B cell (primary cell): Measurements from ENCODE around the gene RNF135. TPM values are rescaled to one million over a fixed set of nuclear protein-coding genes. Genes with fewer than 3 reads are reported as not detected.

Source experiments
- ATAC-seq: fragments of 200-7000 bp; cut with Tn5 transposase; one replicate; pipeline ENCODE4 v1.10.0; 2021; ENCODE audit warnings: low read depth, mild to moderate bottlenecking, moderate number of reproducible peaks, moderate library complexity
- CTCF ChIA-PET: fragments of 350-600 bp; sonication (Branson Sonifier 250); formaldehyde crosslinking; loops from one replicate; lab custom pipeline; 2021; ENCODE audit warnings: antibody characterized with exemption, inconsistent platforms; lab: Charles Lee
- POLR2A ChIA-PET: fragments of 350-600 bp; sonication (Branson Sonifier 250); formaldehyde crosslinking; loops from one replicate; lab custom pipeline; 2021; ENCODE audit warnings: antibody characterized with exemption; lab: Charles Lee
- DNase-seq: peaks from one replicate; pipeline ENCODE4 v3.0.0; 2013
- H2AFZ ChIP-seq: 2 replicates; pipeline ENCODE4 v1.6.1; 2012; ENCODE audit warnings: mild to moderate bottlenecking, low read depth, low read length; ENCODE audit not compliant: insufficient read depth, poor library complexity, severe bottlenecking
- H3K27ac ChIP-seq, 2 donors: 1 replicate in 1 of 2; 2 replicates in 1 of 2; pipeline ENCODE4 v1.5.1; 2012 to 2013; ENCODE audit warnings: low read length in 2 of 2, mild to moderate bottlenecking in 2 of 2, moderate library complexity in 1 of 2
- H3K27me3 ChIP-seq, 4 experiments: fragments of 200-600 bp in 1 of 4; sonication (generic) in 1 of 4; replicated peaks in 1 of 4; 1 replicate in 2 of 4; 2 replicates in 2 of 4; pipeline versions ENCODE4 v1.6.1 to v1.7.0; 2013 to 2016; ENCODE audit warnings: low read length in 3 of 4, mild to moderate bottlenecking in 2 of 4, mixed read lengths in 1 of 4, moderate library complexity in 1 of 4; ENCODE audit not compliant: insufficient read depth in 4 of 4, control insufficient read depth in 3 of 4; ENCODE audit errors: control extremely low read depth in 1 of 4
- H3K36me3 ChIP-seq, 2 experiments: replicated peaks in 1 of 2; 1 replicate in 1 of 2; 2 replicates in 1 of 2; pipeline versions ENCODE4 v1.6.1 to v1.7.1; 2013; ENCODE audit warnings: low read length in 1 of 2; ENCODE audit not compliant: insufficient read depth in 2 of 2, control insufficient read depth in 1 of 2; ENCODE audit errors: control extremely low read depth in 1 of 2, extremely low read depth in 1 of 2
- H3K4me1 ChIP-seq, 2 donors: fragments of 200-600 bp in 1 of 2; sonication (generic) in 1 of 2; 1 replicate in 1 of 2; 2 replicates in 1 of 2; pipeline versions ENCODE4 v1.5.1 to v1.6.1; 2013 to 2017; ENCODE audit warnings: low read length in 2 of 2; ENCODE audit not compliant: control insufficient read depth in 2 of 2, insufficient read depth in 2 of 2
- H3K4me2 ChIP-seq: replicated peaks from 2 replicates; pipeline ENCODE3; 2012; ENCODE audit warnings: mild to moderate bottlenecking, low read depth, low read length; ENCODE audit not compliant: poor library complexity, severe bottlenecking
- H3K4me3 ChIP-seq, 5 experiments: fragments of 200-600 bp in 1 of 5; sonication (generic) in 1 of 5; 1 replicate in 3 of 5; 2 replicates in 2 of 5; pipeline versions ENCODE4 v1.5.1 to v1.7.0; 2011 to 2016; ENCODE audit warnings: low read length in 4 of 5, mild to moderate bottlenecking in 4 of 5, low read depth in 2 of 5, control low read depth in 1 of 5, moderate library complexity in 1 of 5; ENCODE audit not compliant: insufficient read depth in 1 of 5; ENCODE audit errors: control extremely low read depth in 1 of 5, extremely low read depth in 1 of 5
- H3K79me2 ChIP-seq: fragments of 200-600 bp; sonication (generic); one replicate; pipeline ENCODE4 v1.6.0; 2016; ENCODE audit warnings: low read length; ENCODE audit not compliant: control insufficient read depth, insufficient read depth
- H3K9ac ChIP-seq: fragments of 200-600 bp; sonication (generic); 2 replicates; pipeline ENCODE4 v1.6.1; 2017; ENCODE audit warnings: mild to moderate bottlenecking, low read length, moderate library complexity
- H3K9me3 ChIP-seq, 3 donors: one replicate each; pipeline versions ENCODE4 v1.6.1 to v1.7.1; 2013; ENCODE audit warnings: low read length in 2 of 3; ENCODE audit not compliant: control insufficient read depth in 2 of 3, insufficient read depth in 1 of 3; ENCODE audit errors: control extremely low read depth in 1 of 3
- H4K20me1 ChIP-seq: 2 replicates; pipeline ENCODE4 v1.6.0; 2012; ENCODE audit warnings: mild to moderate bottlenecking, low read length; ENCODE audit not compliant: insufficient read depth, control insufficient read depth, poor library complexity, severe bottlenecking
- H3K27ac Mint-ChIP-seq: one replicate; pipeline ENCODE4 v1.8.0; 2021; ENCODE audit warnings: mixed read lengths
- H3K27me3 Mint-ChIP-seq: one replicate; pipeline ENCODE4 v1.8.0; 2021; ENCODE audit warnings: mixed read lengths
- H3K4me1 Mint-ChIP-seq: one replicate; pipeline ENCODE4 v1.8.0; 2021; ENCODE audit warnings: mixed read lengths
- H3K4me3 Mint-ChIP-seq: one replicate; pipeline ENCODE4 v1.8.0; 2021; ENCODE audit warnings: mixed read lengths
- H3K9me3 Mint-ChIP-seq: one replicate; pipeline ENCODE4 v1.8.0; 2022; ENCODE audit warnings: mixed read lengths; ENCODE audit not compliant: insufficient read depth
- CTCF ChIP-seq: fragments of 200-600 bp; IDR thresholded peaks from one replicate; pipeline ENCODE4 v1.8.0; 2022; ENCODE audit warnings: antibody characterized with exemption, mild to moderate bottlenecking
- EZH2 ChIP-seq: IDR thresholded peaks from 2 replicates; pipeline ENCODE4 v1.6.1; 2012; ENCODE audit warnings: borderline replicate concordance, low read depth, mild to moderate bottlenecking, moderate library complexity, low read length; ENCODE audit not compliant: insufficient read depth, poor library complexity, severe bottlenecking
- WGBS: methylation state at CpG from one replicate; pipeline ENCODE4 v1.1.5; 2013; ENCODE audit warnings: missing lambda C conversion rate; ENCODE audit not compliant: insufficient coverage; 5-methylcytosine and 5-hydroxymethylcytosine counted together
- intact Hi-C: fragments of 100-400 bp; cut with micrococcal nuclease; formaldehyde crosslinking; loops from one replicate; pipeline ENCODE4 v1.10.0; 2022
- polyA plus RNA-seq: library from polyadenylated mRNA; depleted of rRNA; stranded (reverse); fragments of >200 nt; gene quantifications from 2 replicates; pipeline ENCODE4 v1.2.3, GENCODE V29; 2012
- total RNA-seq, 2 donors: library from RNA; stranded (reverse); fragments of 120-200 nt in 1 of 2; gene quantifications; 1 replicate in 1 of 2; 2 replicates in 1 of 2; pipeline versions ENCODE4 v1.2.3 to v1.2.4, GENCODE V29; 2013 to 2022

The RNF135 gene
- total and polyA plus RNA-seq, 2 donors (not counting 1 experiment from before 2014, with no cell fraction given), result 23.4 to 24.2 TPM

- no peaks in the 10 kb centered on the region for H3K9me3 Mint-ChIP-seq
- Histone ChIP-seq H4K20me1 (no peaks in the 10 kb centered on the region), H3K4me2 (no peak overlapping the region), H3K79me2 (no peaks in the 10 kb centered on the region), H3K4me3 (no peak overlapping the region), H3K27ac (no peak overlapping the region), H3K36me3 (peaks cover 0 to 6% of the 10 kb centered on the region in 2 experiments), H3K9ac (no peak overlapping the region), H3K4me1 (peaks cover 3% of the 10 kb centered on the region in 2 donors), H3K9me3 (no peaks in the 10 kb centered on the region), H3K27me3 (peaks cover 0 to 3% (median 0%) of the 10 kb centered on the region in 4 experiments), H2AFZ (no peak overlapping the region)
- no peak overlapping the region for H3K4me3 Mint-ChIP-seq
- ATAC-seq, result no peak
- CTCF ChIA-PET, result interaction anchor here (0.7 to 0.9 kb wide), 2 partner anchors 45 to 421 kb away, joined by 3 to 4 read pairs; no protein-coding TSS in a partner anchor
- POLR2A ChIA-PET, result no interaction called here
- TF ChIP-seq CTCF, result no peak
- 95% methylated on average over 3 of the region's 5 CpGs for WGBS
- no peak for DNase-seq
- intact Hi-C loops, result no loop called here
- H3K27ac Mint-ChIP-seq, result no peak overlapping the region
- peaks cover 2% of the 10 kb centered on the region for H3K4me1 Mint-ChIP-seq
- no peaks in the 10 kb centered on the region for H3K27me3 Mint-ChIP-seq
Measured at GRCh38 chr17:30927756-30928155, 43.1 kb upstream of the RNF135 start.

GRCh38 chr17:30928584-30928983, 42.3 kb upstream of the RNF135 start:
- Histone ChIP-seq H3K27ac (no peak overlapping the region), H3K27me3 (no peaks in the 10 kb centered on the region), H3K79me2 (no peaks in the 10 kb centered on the region), H4K20me1 (no peaks in the 10 kb centered on the region), H3K4me2 (no peak overlapping the region), H3K9me3 (no peaks in the 10 kb centered on the region), H3K4me3 (no peak overlapping the region), H2AFZ (no peak overlapping the region), H3K4me1 (no peaks in the 10 kb centered on the region), H3K9ac (no peak overlapping the region), H3K36me3 (peaks cover 0 to 8% of the 10 kb centered on the region in 2 experiments)
- ChIA-PET POLR2A (no interaction called here), CTCF (interaction anchor here (0.6 kb wide), 1 partner anchor 587 kb away, joined by 4 read pairs; no protein-coding TSS in a partner anchor)
- no peak for TF ChIP-seq EZH2
- TF ChIP-seq CTCF, result no peak
- intact Hi-C loops, result no loop called here
- no peak for DNase-seq
- H3K27ac Mint-ChIP-seq, result no peak overlapping the region
- no peaks in the 10 kb centered on the region for H3K4me1 Mint-ChIP-seq
- H3K27me3 Mint-ChIP-seq, result no peaks in the 10 kb centered on the region
- ATAC-seq, result no peak
- no peak overlapping the region for H3K4me3 Mint-ChIP-seq
- no CpG with 5 or more reads among the region's 3 CpGs for WGBS
- H3K9me3 Mint-ChIP-seq, result no peaks in the 10 kb centered on the region
